Vagina (tissue), 2 donors: ENCODE results near the gene TGM6. TPM values are rescaled to one million over a fixed set of nuclear protein-coding genes. Genes with fewer than 3 reads are reported as not detected.

Source experiments
- DNase-seq, 2 donors: peaks; one replicate each; pipeline ENCODE4 v3.0.0-alpha.2; 2017; ENCODE audit errors: extremely low spot score in 2 of 2
- H3K27ac ChIP-seq: fragments of 200-600 bp; sonication (generic); one replicate; pipeline ENCODE4 v1.5.1; 2019
- H3K27me3 ChIP-seq: fragments of 200-600 bp; sonication (generic); one replicate; pipeline ENCODE4 v1.5.1; 2019
- H3K36me3 ChIP-seq, 2 donors: fragments of 200-600 bp; sonication (generic); one replicate each; pipeline ENCODE4 v1.5.1; 2017 to 2019
- H3K4me1 ChIP-seq: fragments of 200-600 bp; sonication (generic); one replicate; pipeline ENCODE4 v1.5.1; 2019
- H3K4me3 ChIP-seq, 2 donors: fragments of 200-600 bp; sonication (generic); 1 replicate in 1 of 2; 2 replicates in 1 of 2; pipeline ENCODE4 v1.5.1; 2016 to 2019
- H3K9me3 ChIP-seq: fragments of 200-600 bp; sonication (generic); one replicate; pipeline ENCODE4 v1.5.1; 2019
- POLR2A ChIP-seq, 2 donors: fragments of 450-650 bp; IDR thresholded peaks; one replicate each; pipeline ENCODE4 v1.6.1; 2017; ENCODE audit warnings: antibody characterized with exemption in 2 of 2, mild to moderate bottlenecking in 2 of 2, moderate library complexity in 2 of 2
- POLR2AphosphoS5 ChIP-seq, 2 donors: sonication (generic); formaldehyde crosslinking; IDR thresholded peaks; one replicate each; pipeline ENCODE4 v1.9.0; 2017; ENCODE audit warnings: antibody characterized with exemption in 2 of 2, mild to moderate bottlenecking in 2 of 2, low read depth in 1 of 2; ENCODE audit not compliant: insufficient read depth in 1 of 2
- intact Hi-C: fragments of 100-400 bp; cut with DNase I; formaldehyde crosslinking; loops from one replicate; pipeline ENCODE4 v1.15.1; 2023
- total RNA-seq: library from RNA; depleted of rRNA; stranded (reverse); fragments of >200 nt; gene quantifications from one replicate; pipeline ENCODE4 v1.2.3, GENCODE V29; 2016
- TF ChIP-seq, protein P1 (sequence below), 3 experiments: fragments of 450-650 bp in 2 of 3; fragments of 200-600 bp in 1 of 3; sonication (generic) in 1 of 3; IDR thresholded peaks; one replicate each; pipeline ENCODE4 v1.5.1; 2017 to 2019; ENCODE audit warnings: antibody characterized with exemption in 3 of 3, mild to moderate bottlenecking in 2 of 3, moderate library complexity in 2 of 3

Gene TGM6
- total RNA-seq, 1 donor from 2014 or later = not detected

GRCh38 chr20:2386516-2387179, 5.9 kb downstream of the TGM6 start:
- no peak for DNase-seq
- H3K36me3 ChIP-seq = no peaks in the 10 kb centered on the region
- no peaks in the 10 kb centered on the region for H3K4me1 ChIP-seq
- no peak overlapping the region for H3K27ac ChIP-seq
- no peaks in the 10 kb centered on the region for H3K9me3 ChIP-seq
- H3K27me3 ChIP-seq = no peaks in the 10 kb centered on the region
- TF ChIP-seq POLR2A (IDR thresholded peaks at IDR 0.05) (no peak), POLR2AphosphoS5 (IDR thresholded peaks at IDR 0.05; ENCODE audit: insufficient read depth in 1 of 2, low read depth in 1 of 2) (no peak)
- H3K4me3 ChIP-seq = no peak overlapping the region
- intact Hi-C loops = no loop called here

- no peaks in the 10 kb centered on the region for H3K9me3 ChIP-seq
- no peaks in the 10 kb centered on the region for H3K36me3 ChIP-seq
- intact Hi-C loops = no loop called here
Observed at GRCh38 chr20:2387180-2387577, 6.5 kb downstream of the TGM6 start.

DNA sequence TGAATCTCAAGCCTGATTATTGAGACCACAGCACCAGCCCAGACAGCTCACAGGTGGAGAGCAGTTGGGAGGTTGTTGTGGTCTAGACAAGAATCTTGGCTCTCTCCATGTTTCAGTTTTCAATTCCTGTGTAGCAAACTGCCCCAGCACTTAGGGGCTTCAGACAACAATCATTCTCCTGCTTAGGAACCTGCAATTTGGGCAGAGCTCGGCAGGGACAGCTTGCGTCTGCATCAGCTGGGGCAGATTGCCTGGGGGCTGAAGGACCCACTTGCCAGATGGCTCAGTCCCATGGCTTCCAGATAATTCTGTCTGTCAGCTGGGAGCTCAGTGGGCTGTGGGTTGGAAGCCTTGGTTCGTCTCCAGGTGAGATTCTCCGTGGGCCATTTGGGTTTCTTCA, 6.9 kb downstream of the TGM6 start:
- DNase-seq = no peak
- Histone ChIP-seq H3K4me1 (no peaks in the 10 kb centered on the region), H3K9me3 (no peaks in the 10 kb centered on the region), H3K36me3 (no peaks in the 10 kb centered on the region), H3K27ac (no peak overlapping the region), H3K4me3 (no peak overlapping the region), H3K27me3 (no peaks in the 10 kb centered on the region)
- TF ChIP-seq POLR2AphosphoS5 (IDR thresholded peaks at IDR 0.05; ENCODE audit: insufficient read depth in 1 of 2, low read depth in 1 of 2) (no peak), POLR2A (IDR thresholded peaks at IDR 0.05) (no peak)
- TF ChIP-seq, protein P1, sequence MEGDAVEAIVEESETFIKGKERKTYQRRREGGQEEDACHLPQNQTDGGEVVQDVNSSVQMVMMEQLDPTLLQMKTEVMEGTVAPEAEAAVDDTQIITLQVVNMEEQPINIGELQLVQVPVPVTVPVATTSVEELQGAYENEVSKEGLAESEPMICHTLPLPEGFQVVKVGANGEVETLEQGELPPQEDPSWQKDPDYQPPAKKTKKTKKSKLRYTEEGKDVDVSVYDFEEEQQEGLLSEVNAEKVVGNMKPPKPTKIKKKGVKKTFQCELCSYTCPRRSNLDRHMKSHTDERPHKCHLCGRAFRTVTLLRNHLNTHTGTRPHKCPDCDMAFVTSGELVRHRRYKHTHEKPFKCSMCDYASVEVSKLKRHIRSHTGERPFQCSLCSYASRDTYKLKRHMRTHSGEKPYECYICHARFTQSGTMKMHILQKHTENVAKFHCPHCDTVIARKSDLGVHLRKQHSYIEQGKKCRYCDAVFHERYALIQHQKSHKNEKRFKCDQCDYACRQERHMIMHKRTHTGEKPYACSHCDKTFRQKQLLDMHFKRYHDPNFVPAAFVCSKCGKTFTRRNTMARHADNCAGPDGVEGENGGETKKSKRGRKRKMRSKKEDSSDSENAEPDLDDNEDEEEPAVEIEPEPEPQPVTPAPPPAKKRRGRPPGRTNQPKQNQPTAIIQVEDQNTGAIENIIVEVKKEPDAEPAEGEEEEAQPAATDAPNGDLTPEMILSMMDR (IDR thresholded peaks at IDR 0.05) = no peak
- intact Hi-C loops = no loop called here

More at GRCh38 chr20:2387180-2387577, 6.5 kb downstream of the TGM6 start:
- no peak overlapping the region for H3K27ac ChIP-seq
- no peak overlapping the region for H3K4me3 ChIP-seq
- no peaks in the 10 kb centered on the region for H3K4me1 ChIP-seq
- DNase-seq = no peak
- TF ChIP-seq POLR2AphosphoS5 (IDR thresholded peaks at IDR 0.05; ENCODE audit: insufficient read depth in 1 of 2, low read depth in 1 of 2) (no peak), POLR2A (IDR thresholded peaks at IDR 0.05) (no peak)
- TF ChIP-seq, protein P1 (IDR thresholded peaks at IDR 0.05) = no peak
- H3K27me3 ChIP-seq = no peaks in the 10 kb centered on the region

GRCh38 chr20:2390951-2391675, 10.4 kb downstream of the TGM6 start:
- TF ChIP-seq POLR2A (IDR thresholded peaks at IDR 0.05) (no peak), POLR2AphosphoS5 (IDR thresholded peaks at IDR 0.05; ENCODE audit: insufficient read depth in 1 of 2, low read depth in 1 of 2) (no peak)
- TF ChIP-seq, protein P1 (IDR thresholded peaks at IDR 0.05) = no peak
- H3K36me3 ChIP-seq = no peaks in the 10 kb centered on the region
- peak in 1 of 2 donors; percentile 72 for DNase-seq
- no peak overlapping the region for H3K4me3 ChIP-seq
- intact Hi-C loops = no loop called here
- H3K27ac ChIP-seq = no peak overlapping the region
- no peaks in the 10 kb centered on the region for H3K4me1 ChIP-seq
- H3K9me3 ChIP-seq = no peaks in the 10 kb centered on the region
- no peaks in the 10 kb centered on the region for H3K27me3 ChIP-seq

DNA sequence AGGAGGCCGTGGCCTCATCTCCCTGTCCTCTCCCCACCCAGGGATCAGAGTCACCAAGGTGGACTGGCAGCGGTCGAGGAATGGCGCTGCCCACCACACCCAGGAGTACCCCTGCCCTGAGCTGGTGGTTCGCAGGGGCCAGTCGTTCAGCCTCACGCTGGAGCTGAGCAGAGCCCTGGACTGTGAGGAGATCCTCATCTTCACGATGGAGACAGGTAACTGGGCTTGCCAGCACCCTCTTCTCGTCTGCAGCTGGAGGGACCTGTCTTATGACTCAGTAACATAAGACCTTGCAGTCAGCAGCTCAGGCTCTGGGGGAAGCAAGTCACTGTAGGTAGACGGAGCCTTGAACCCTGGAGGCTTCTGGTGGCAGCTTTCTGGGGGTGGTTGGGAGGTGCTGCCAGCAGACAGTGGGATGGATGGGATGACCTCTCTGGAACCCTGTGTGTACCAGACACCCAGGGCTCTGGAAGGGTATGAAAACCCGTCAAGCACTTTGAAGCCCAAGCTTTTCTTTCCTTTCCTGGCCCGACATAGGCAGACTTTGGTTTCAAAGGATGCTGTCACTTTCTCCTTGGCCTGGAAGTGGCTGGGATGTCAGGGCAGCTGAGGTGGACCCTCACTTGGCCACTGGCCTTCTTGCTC, 13.8 kb downstream of the TGM6 start:
- H3K4me3 ChIP-seq = no peak overlapping the region
- H3K27ac ChIP-seq = no peak overlapping the region
- H3K36me3 ChIP-seq = no peaks in the 10 kb centered on the region
- H3K27me3 ChIP-seq = no peaks in the 10 kb centered on the region
- TF ChIP-seq, protein P1 (IDR thresholded peaks at IDR 0.05) = no peak
- TF ChIP-seq POLR2A (IDR thresholded peaks at IDR 0.05) (no peak), POLR2AphosphoS5 (IDR thresholded peaks at IDR 0.05; ENCODE audit: insufficient read depth in 1 of 2, low read depth in 1 of 2) (no peak)
- no peaks in the 10 kb centered on the region for H3K9me3 ChIP-seq
- peak in 1 of 2 donors; percentile 44 for DNase-seq
- no peaks in the 10 kb centered on the region for H3K4me1 ChIP-seq
- intact Hi-C loops = no loop called here
